Measurements from ENCODE around the gene PRLR.
"Not testable (repeated sequence)": the region's sequence is repeated elsewhere in the genome, so short reads cannot be mapped to it uniquely, and the experiment has no call there.

Gene PRLR

DNA sequence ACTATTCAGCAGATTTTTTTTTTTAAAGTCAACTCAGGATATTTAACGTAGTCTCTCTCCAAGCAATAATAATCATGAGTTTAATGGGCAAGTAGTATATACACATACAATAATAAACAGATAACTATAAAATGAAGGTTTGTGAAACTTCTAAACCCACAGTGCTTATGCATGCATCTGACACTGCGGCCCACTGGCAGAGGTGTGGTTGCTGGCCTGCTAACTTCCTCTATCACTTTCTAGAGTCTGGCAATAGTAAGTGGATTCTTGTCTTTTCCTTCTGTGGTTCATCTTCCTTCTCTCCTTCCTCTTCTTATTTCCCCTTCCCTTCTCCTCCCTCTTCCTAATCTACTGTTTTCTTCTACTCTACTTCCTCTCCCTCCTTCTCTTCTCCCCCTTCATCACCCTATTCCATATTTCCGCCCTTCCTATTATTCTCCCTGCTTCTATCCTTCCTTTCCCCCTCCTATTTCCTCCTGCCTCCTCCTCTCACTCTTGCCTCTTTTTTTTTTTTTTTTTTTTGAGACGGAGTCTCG is 164.0 kb downstream of the PRLR start:
- DNase-seq, result no peak

DNA sequence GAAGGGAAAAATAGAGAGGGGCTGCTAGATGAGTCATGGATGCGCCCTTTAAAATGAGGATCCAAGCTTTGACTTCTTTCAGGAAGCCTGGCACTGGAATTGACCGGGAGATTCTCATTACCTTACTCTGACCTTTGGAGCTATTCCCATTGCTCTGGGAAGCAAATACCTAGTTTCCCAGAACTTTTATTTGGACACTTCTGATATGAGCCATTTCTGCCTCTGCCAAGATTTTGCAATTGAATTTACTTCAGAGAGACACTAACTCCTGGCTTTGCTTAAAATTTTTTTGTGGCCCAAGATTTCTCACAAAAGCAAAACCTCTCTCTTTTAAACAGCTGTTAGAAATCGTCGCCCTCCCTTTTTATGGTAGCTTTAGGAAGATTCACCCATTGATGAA is 166.9 kb downstream of the PRLR start:
- no peak for DNase-seq

DNA sequence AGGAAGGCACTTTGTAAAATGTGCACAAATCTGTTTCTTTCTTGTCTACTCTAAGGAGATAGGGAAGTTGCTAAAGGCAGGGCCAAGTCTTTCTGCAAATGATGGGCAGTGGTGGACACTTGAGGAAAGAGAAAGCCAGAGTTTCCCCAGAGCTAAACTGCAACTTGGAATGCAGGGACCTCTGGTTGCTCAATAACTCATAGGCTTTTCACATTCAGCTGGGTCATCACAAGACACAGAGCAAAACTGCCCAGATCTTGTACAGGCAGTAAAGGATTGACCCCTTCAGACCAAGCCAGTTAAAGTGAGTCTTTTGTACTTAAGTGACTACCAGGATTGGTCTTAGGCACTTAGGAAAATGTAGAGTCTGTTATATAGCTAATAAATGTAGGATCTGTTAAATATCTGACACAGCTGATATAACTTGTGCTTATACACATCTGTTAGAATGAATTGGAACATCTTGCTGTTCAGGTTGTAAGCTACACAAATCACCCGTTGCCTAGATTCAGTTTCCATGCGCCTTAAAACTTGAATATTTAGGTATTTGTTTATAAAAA is 169.0 kb downstream of the PRLR start:
- no peak for DNase-seq

DNA sequence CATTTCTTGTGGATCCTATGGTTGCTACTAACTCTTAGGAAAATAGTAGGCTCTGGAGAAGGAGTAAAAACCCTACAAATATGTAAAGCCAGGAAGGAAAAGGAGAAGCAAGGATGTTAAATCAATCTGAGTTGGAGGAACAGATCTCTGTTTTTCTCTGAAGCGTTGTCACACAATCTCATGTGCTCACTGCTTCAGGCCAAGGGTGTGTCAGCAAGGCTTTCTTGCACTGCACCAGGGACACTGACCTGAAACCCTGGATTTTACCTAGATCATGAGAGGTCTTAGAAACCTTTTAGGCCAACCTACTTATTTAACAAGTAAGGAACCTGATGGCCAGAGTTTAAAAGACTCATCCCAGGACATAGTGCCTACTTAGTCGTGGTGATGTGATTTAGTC is 170.1 kb downstream of the PRLR start:
- DNase-seq, result no peak

DNA sequence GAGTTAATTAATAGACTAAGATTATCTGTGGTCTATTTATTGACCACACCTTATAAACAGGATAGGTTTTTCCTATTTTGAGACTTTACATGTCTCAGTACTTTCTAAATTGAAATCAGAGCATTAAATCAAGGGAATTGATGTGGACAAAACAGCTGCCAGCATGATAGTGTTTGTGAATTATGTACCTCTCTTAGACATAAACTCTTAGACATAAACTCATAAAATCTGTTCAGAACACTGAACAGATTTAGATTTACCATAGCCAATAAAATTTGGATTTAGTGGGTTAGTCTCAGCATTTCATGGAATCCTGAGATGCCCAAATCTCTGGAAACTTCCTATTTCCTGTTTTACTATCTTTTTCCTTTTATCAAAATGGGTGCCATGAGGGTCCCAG is 171.0 kb downstream of the PRLR start:
- DNase-seq, result no peak

DNA sequence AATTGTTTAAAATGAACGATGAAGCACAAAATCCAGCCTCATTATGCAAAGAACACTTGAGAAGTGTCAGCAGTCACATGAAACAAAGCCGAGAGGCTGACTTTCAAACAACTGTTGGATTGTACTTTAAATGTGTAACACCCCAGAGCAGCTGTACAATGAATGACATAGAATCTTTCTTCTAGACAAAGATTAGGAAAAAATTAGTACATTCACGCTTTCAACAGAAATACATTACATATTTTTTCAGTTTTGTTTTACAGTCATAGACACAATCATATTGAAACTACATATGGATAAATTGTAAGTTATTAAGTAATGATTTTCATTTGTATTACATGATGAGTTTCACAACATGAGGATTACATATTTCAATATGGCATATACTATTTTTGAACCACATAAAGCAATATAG is 171.9 kb downstream of the PRLR start:
- DNase-seq, result no peak

DNA sequence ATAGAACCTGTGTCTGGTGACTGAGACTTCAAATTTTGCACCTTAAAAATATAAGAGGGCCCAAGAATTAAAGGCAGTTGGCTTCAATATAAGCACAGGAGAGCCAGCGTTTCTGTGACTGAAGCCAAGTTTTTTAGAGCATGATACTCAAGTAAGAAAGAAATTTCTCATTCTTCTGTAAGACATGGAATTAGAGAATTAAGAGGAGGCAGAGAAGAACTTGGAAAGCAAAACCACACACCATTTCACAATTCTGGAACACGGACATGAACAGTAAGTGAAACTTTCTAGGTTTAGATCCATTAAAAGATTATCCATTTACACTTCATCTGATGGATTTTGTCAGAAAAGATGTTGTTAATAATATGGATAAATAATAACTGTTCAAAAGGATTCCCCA is 173.6 kb downstream of the PRLR start:
- no peak for DNase-seq

DNA sequence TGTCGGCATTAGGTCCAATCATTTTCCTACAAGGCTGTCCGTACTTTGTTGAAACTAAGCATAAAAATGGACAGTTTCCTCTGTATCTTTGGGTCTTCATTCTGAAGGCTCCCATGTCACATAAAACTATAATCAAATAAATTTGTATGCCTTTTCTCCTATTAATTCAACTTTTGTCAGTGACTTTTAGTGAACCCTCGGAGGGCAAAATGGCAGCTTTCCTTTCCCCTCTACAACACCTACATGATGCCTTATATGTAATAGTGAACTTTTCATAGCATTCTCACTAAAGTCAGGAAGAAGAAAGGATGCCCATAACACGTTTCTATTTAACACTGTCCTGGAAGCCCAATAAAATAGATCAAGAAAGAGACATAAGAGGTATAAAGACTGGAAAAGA is 177.4 kb downstream of the PRLR start:
- no peak for DNase-seq

DNA sequence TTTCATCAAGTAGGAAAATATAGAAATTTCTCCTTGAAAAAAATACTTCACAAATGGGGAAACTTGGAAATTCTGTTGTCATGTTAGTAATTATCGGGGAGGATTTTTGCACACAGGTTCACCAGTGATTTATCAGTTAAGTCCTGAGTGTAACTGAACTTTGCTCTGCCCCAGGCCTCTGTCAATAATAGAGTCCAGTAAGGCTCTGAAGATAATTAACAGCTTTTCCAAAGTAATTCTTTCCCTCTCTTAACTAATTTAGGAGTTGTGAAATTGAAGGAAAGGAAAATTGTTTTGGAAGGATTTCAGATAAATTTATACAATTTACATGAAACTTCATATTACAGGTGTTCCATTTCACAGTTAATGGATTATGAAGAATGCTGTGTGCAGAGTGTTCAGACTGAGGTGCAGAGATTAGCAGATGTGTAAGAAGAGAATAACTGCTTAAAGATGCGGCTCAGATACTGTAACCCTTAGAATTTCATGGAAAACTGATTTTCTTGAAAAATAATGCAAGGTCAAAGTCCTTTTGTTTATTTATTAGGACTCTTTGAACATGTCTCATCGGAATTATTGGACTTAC is 179.7 kb downstream of the PRLR start:
- no peak for DNase-seq

DNA sequence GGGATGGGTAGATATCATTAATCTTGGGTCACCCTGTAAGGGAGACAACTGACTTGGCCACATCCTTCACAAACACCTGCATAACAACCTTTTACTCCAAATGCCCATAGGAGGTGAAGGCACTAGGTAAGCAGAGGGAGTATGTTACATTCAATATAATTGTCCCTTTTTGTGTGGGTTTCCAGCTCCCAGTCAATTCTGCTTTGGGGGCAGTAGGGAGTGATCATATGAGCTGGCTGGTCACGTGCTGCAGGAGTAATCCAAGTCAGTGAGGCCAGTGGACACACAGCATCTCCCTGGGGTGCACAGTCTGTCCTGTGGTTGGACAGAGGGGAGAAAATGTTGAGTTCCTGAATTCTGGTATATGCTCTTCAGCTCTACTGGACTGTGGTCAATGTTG is 181.4 kb downstream of the PRLR start:
- DNase-seq, result no peak

DNA sequence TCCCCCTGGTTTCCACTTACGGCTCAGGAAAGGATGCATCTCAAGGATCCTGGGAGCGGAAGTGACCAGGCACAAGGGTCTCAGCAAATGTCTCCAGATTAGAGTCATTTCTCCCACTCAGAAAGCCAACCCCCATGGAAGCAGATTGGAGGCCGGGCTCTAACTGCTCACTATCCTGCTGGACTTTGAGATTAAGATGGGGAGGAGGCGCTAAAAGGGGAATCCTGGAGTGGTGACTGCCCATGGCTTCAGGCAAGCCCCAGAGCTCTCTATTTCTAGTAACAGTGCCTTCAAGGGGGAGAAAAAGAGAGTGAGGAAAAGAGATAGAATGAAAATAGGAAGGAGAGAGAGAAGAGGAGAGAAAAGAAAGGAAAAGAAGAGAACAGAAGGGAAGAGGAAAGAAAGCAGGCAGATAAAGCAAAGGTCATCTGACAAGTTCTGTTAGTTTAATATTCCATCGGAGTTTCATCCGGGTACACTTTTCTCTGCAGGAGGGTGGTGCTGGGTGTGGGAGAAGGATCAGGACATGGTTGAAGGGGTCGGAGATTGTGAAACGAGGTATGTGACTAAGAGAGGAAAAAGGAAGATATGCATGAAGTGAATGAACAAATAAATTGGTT is 182.4 kb downstream of the PRLR start, which contains the start of gene AGXT2:
TSS of gene AGXT2 (minus strand) at position 165 of the 620 bp plus-strand sequence. CDS start at position 108, 57 bp downstream.
- DNase-seq, result no peak

DNA sequence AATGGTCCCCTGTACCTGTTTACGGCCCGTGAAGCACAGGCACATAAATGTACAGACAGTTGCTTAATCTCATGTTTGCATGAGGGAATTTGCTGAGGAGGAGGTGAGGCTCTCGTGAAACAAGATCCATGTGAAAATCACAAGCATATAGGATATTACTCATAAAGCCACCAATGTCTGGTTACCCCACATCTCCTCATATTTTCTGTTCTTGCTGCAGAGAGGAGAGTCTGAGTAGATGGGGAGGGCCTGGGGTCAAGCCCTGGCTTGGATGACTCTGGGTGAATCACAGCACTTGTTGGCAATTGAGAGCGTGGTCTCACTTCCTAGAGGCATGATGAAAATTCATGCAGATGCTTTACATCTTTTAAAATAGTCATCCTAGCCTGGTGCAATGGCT is 183.5 kb downstream of the PRLR start:
- DNase-seq, result no peak

DNA sequence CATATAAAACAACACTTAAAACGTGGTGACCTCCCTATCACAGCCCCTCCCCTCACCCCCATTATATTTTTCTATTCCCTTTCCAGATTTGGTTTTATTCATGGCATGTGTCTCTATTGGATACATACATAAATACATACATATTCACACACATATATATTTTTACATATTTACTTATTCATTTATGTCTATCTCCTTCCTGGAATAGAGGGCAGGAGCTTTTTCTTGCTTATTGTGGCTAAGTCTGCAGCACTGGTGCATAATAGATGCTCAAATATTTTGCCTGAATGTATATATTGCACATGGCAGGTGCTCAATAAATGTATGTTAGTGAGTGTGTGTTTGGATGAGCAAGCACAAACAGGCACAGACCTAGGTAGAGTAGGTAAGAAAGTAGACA is 185.0 kb downstream of the PRLR start:
- no peak for DNase-seq

DNA sequence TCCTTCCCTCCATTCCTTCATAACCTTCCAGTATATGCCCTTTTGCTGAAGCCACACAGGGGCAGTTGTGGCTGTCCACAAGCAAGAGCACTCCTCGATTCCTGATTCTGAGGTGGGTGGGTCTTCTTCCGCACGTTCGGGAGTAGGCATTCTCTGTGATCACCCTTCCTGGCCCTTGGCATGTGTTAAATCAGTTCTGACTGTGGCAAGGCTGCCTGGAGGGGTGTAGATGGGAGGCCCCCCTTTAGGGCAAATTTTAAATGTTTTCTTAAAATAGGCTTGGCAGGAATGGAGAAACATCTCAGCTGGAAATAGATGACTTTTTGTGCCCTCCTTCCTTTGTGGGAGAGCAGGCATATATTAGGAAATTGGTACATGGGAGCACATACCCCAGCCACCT is 185.6 kb downstream of the PRLR start:
- DNase-seq, result no peak

DNA sequence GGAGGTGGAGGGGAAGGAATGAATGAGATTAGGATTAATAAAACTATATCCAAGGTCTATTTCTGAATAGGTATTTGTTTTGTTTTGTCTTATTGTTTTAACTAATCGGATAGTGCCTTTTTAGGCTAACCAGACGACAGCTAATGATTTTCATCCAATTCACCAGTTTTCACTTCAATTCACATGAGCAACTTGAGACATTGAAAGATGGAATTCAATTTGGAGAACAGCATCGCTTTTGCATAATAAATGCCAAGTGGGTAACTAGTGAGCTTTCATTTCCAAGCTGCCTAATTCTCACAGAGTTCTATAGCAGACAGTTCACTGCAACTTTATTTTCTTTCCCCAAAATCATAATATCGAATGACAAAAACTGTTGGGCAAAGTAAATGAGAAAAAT is 187.5 kb downstream of the PRLR start:
- no peak for DNase-seq

DNA sequence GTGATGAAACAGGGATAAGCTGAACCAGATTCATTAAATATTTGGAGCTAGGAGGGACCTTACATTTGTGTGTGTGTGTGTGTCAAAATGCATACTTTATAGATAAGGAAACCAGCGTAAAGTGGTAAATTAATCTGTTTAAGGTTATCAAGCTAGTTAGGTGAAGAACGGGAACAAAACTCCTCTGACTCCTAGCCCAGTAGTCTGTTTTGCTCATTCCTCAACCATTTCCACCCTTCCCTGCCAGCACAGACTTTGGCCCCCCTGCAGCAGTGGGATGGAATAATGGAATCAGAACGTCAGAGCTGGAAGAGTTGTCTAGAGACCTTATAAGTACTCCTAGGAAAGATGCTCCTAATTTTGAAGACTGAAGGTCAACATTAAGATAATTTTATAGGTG is 189.0 kb downstream of the PRLR start:
- DNase-seq, result no peak

DNA sequence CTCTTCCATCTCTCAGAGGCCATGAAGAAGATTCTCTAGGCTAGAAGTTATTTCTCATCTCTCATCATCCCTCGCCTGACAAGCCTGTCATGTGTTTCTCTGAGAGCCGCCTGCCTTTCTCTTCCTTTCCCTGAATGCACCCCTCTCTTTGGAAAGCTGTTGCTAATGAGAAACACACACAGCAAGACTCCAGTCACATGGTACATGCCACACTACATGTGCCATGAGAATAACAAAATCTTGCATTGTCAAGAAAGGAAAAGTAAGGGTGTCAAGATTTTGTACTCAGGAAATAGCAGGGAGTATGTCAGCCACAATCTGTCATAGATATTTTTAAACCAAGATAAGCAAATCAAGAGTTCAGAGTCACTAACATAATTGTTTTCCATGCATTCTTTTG is 191.4 kb downstream of the PRLR start:
- DNase-seq, result no peak

DNA sequence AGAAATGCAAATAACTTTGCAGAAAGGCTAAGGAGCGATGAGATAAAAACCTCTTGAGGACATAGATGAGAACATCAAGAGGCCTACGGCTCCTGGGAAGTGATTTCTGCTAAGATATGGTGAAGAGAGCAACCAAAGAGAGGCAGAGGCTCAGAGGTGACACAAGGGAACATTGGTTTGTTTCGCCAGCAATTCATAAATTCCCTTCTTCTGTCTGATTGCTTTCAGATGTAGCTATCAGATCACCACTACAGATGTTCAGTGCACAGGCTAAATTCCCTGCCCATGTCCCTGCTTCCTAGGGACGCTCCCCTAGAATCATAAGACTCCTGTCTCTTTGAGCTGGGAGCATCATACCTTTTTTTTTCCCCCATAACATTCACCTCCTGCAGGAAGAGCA is 193.8 kb downstream of the PRLR start:
- DNase-seq, result no peak

DNA sequence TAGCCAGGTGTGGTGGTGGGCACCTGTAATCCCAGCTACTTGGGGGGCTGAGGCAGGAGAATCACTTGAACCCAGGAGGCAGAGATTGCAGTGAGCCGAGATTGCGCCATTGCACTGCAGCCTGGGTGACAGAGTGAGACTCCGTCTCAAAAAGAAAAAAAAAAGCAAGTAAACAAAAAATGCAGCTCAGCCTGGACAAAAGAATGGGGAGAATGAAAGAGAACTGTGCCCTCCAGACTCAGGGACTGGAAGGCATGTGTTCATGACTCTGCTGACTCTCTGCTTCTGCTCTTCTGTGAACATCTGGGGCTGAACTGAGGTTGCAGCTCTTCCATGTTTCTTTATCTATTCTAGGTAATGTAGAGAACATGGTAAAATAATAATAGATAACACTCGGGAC is 194.4 kb downstream of the PRLR start:
- not testable (repeated sequence) for DNase-seq

DNA sequence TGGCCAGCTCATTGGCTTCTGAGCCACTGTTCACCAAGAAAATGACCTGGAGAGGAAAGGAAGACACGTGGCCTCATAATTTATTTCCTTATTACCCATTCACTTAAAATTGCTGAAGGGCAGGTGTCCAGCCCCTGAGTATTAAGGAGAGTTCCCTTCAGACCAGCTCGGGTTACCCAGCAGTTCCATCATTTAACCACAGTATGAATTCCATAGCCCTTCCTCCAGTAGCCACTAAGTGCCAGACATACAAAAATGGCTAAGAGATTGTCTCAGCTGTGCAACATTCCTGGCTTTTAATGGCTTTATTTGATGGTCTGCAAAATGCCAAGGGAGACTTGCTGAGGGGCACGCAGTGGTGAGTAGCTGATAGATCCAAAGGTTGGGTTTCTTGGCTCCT is 195.0 kb downstream of the PRLR start:
- no peak for DNase-seq

DNA sequence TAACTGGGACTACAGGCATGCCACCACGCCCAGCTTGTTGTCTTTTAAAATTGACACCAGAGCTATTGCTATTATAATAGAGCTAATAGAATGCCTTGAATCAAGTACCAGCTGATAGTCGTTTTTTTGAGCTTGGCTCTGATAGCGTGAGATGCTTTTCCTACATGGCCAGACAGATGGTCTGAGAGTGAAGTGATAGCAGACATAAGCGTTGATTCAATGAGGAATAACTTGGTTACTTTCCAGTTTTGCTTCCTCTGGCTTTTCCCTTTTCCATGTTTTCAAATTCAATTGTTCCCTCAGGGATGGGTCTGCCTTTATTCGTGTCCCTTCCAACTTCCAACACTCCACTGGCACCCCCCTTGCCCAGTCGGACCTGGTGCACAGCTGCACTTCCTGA is 197.9 kb downstream of the PRLR start:
- DNase-seq, result no peak

DNA sequence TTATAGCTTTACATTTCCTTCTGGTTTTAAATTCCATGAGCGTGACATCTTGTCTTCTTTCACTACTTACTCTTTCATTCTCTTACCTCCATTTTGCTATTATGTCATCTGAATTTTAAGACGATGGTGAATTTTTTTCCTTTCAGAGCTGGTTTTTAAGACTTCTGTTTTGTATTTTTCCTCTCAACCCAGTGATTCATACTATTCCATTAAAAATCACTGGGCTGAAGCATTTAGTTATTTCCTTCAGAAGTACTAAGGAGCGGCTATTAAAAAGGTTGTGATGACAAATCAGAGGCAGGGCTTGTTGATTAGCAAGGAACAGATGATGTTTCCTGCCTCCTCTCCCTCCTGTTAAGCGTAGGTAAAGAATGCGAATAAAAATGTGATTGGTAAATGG is 199.0 kb downstream of the PRLR start:
- DNase-seq, result no peak

DNA sequence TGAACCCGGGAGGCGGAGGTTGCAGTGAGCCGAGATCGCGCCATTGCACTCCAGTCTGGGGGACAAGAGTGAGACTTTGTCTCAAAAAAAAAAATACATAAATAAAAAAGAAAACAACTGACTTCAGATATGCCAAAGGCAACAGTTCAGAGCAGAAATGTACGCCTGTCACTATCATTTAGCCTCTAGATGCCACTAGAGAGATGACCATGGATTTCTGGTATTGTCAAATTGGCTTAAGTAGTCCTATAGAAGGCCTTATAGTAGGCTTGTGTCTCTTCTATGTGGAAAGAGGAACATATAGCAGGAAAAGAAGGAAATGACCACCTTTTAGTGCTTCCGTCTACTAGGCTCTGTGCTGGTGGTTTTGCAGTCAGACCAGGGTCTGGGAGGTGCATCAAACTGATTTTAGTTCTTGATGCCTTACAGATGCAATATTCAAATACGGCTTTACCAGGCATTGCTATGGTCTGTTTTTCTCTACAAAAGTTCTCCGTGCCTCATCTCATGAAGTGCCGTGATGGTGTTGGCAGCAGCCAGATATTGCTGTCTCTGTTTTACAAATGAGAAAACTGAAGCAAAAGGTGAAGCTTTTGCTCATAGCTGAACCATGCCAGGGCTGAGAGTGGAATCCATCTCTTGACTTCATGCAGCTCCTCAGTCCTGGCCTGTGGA is 199.7 kb downstream of the PRLR start:
- DNase-seq, result no peak

DNA sequence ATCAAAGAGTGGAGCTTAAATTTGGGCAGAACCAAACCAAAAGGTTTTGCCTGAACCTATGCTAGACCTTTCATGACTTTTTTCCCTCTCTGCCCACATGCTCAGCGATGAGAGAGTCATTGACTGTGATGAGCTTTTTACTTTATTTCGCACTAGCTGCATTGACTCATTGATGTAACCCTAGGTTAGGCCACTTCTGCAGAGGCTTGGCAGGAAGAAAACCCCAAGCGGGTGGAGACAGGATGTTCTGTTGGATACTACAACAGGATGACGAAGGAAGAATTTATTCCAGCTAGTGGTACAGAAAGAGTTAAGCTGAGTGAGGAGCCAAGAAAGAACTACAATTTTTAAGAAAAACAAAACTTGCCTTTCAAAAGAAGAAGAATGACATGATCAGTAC is 201.0 kb downstream of the PRLR start:
- DNase-seq, result no peak
